GM12801 (cell line): ENCODE data around the gene PTPRB.

Experiments
- CTCF ChIP-seq: IDR thresholded peaks from one replicate; pipeline ENCODE4 v1.5.1; 2011; ENCODE audit warnings: control low read depth; ENCODE audit not compliant: insufficient read length; ENCODE audit errors: extremely low read depth

The PTPRB gene

GRCh38 chr12:70540996-70541395, 96.2 kb downstream of the PTPRB start:
- no peak for TF ChIP-seq CTCF

GRCh38 chr12:70536650-70537049, 100.6 kb downstream of the PTPRB start:
- no peak for TF ChIP-seq CTCF

GRCh38 chr12:70535896-70536374, 101.3 kb downstream of the PTPRB start:
- no peak for TF ChIP-seq CTCF

- no peak for TF ChIP-seq CTCF
Observed at GRCh38 chr12:70534466-70534865, 102.8 kb downstream of the PTPRB start.

- TF ChIP-seq CTCF = no peak
Observed at GRCh38 chr12:70529647-70530046, 107.6 kb downstream of the PTPRB start.

- no peak for TF ChIP-seq CTCF
Observed at GRCh38 chr12:70520847-70521246, 116.4 kb downstream of the PTPRB start.

- TF ChIP-seq CTCF = no peak
Observed at GRCh38 chr12:70513426-70513825, 123.8 kb downstream of the PTPRB start.

- no peak for TF ChIP-seq CTCF
Observed at GRCh38 chr12:70508178-70508577, 129.1 kb downstream of the PTPRB start.
